GM23338 (cell line): ENCODE data around the gene ERICH3.

ENCODE experiments used
- CREB1 ChIP-seq: fragments of 250-450 bp; sonication (Bioruptor Pico); IDR thresholded peaks from 2 replicates; pipeline ENCODE4 v1.5.0; 2020; ENCODE audit warnings: low read depth, mild to moderate bottlenecking, moderate library complexity
- EZH2 ChIP-seq: fragments of 200-600 bp; sonication (generic); IDR thresholded peaks from one replicate; pipeline ENCODE4 v1.8.0; 2017; ENCODE audit warnings: antibody characterized with exemption, mild to moderate bottlenecking, low read depth; ENCODE audit not compliant: unreplicated experiment
- JUNB ChIP-seq: IDR thresholded peaks from one replicate; pipeline ENCODE4 v1.6.1; 2016; ENCODE audit warnings: antibody characterized with exemption; ENCODE audit not compliant: unreplicated experiment
- POLR2AphosphoS5 ChIP-seq: IDR thresholded peaks from 2 replicates; pipeline ENCODE4 v1.6.1; 2016; ENCODE audit warnings: antibody characterized with exemption, low read depth
- STAT1 ChIP-seq: IDR thresholded peaks from one replicate; pipeline ENCODE4 v1.6.1; 2016; ENCODE audit warnings: antibody characterized with exemption; ENCODE audit not compliant: unreplicated experiment
- ZNF114 ChIP-seq: fragments of 250-450 bp; sonication (Bioruptor Pico); IDR thresholded peaks from 2 replicates; pipeline ENCODE4 v1.5.0; 2020; ENCODE audit warnings: mild to moderate bottlenecking, moderate library complexity
- TF ChIP-seq, protein P1 (sequence below), 2 experiments: fragments of 200-600 bp in 1 of 2; sonication (generic) in 1 of 2; conservative IDR thresholded peaks; 2 replicates each; pipeline versions ENCODE4 v1.5.1 to v1.6.1; 2016 to 2017; ENCODE audit warnings: antibody characterized with exemption in 2 of 2, low read depth in 2 of 2, mild to moderate bottlenecking in 2 of 2, moderate library complexity in 1 of 2
- TF ChIP-seq, protein P2 (sequence below): IDR thresholded peaks from one replicate; pipeline ENCODE4 v1.6.1; 2018; ENCODE audit warnings: antibody characterized with exemption; ENCODE audit not compliant: unreplicated experiment

DNA sequence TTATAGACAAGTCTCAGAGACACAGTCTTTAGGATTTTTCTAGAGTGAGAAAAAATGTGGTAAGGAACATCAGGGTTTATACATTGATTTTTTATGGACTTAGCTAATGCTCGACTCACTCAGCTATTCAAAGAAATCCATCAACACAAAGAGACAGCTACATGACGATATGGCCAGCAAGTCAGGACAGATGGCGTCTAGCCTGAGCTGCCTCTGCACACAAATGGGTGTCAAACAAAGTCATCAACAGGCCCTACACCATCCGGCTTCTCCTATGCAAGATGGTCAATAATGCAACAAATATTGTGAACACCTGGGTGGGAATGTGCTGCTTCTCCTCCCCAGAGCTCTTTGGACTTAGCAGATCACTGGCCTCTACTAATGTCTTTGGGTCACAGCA, 13.3 kb upstream of the ERICH3 start:
- TF ChIP-seq, protein P1, sequence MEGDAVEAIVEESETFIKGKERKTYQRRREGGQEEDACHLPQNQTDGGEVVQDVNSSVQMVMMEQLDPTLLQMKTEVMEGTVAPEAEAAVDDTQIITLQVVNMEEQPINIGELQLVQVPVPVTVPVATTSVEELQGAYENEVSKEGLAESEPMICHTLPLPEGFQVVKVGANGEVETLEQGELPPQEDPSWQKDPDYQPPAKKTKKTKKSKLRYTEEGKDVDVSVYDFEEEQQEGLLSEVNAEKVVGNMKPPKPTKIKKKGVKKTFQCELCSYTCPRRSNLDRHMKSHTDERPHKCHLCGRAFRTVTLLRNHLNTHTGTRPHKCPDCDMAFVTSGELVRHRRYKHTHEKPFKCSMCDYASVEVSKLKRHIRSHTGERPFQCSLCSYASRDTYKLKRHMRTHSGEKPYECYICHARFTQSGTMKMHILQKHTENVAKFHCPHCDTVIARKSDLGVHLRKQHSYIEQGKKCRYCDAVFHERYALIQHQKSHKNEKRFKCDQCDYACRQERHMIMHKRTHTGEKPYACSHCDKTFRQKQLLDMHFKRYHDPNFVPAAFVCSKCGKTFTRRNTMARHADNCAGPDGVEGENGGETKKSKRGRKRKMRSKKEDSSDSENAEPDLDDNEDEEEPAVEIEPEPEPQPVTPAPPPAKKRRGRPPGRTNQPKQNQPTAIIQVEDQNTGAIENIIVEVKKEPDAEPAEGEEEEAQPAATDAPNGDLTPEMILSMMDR (conservative IDR thresholded peaks at IDR 0.05; ENCODE audit: low read depth in 2 of 2), result no peak
- TF ChIP-seq EZH2, result no peak
- no peak for TF ChIP-seq CREB1 (CRISPR knock-in tag)
- TF ChIP-seq POLR2AphosphoS5, result no peak
- TF ChIP-seq JUNB, result no peak
- no peak for TF ChIP-seq ZNF114 (CRISPR knock-in tag)
- TF ChIP-seq, protein P2, sequence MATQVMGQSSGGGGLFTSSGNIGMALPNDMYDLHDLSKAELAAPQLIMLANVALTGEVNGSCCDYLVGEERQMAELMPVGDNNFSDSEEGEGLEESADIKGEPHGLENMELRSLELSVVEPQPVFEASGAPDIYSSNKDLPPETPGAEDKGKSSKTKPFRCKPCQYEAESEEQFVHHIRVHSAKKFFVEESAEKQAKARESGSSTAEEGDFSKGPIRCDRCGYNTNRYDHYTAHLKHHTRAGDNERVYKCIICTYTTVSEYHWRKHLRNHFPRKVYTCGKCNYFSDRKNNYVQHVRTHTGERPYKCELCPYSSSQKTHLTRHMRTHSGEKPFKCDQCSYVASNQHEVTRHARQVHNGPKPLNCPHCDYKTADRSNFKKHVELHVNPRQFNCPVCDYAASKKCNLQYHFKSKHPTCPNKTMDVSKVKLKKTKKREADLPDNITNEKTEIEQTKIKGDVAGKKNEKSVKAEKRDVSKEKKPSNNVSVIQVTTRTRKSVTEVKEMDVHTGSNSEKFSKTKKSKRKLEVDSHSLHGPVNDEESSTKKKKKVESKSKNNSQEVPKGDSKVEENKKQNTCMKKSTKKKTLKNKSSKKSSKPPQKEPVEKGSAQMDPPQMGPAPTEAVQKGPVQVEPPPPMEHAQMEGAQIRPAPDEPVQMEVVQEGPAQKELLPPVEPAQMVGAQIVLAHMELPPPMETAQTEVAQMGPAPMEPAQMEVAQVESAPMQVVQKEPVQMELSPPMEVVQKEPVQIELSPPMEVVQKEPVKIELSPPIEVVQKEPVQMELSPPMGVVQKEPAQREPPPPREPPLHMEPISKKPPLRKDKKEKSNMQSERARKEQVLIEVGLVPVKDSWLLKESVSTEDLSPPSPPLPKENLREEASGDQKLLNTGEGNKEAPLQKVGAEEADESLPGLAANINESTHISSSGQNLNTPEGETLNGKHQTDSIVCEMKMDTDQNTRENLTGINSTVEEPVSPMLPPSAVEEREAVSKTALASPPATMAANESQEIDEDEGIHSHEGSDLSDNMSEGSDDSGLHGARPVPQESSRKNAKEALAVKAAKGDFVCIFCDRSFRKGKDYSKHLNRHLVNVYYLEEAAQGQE, result no peak
- no peak for TF ChIP-seq STAT1
